HCT116 (cell line): ENCODE results near the gene TRDN. TPM values are rescaled to one million over a fixed set of nuclear protein-coding genes. Genes with fewer than 3 reads are reported as not detected.

Source experiments
- ATAC-seq: fragments of 200-7000 bp; cut with Tn5 transposase; 2 replicates; pipeline ENCODE4 v1.9.1; 2020; ENCODE audit warnings: mild to moderate bottlenecking, moderate library complexity
- BruUV-seq: library from RNA; stranded (reverse); fragments of 400-500 nt; replicated peaks from 2 replicates; lab custom pipeline; 2021; lab: Mats Ljungman, UMichigan
- CTCF ChIA-PET: fragments of 300-600 bp; sonication (Branson Sonifier 250); formaldehyde crosslinking; loops from one replicate; lab custom pipeline; 2021; ENCODE audit warnings: antibody characterized with exemption; lab: Charles Lee
- POLR2A ChIA-PET: fragments of 300-600, 350-600 bp; sonication (Branson Sonifier 250); formaldehyde crosslinking; loops from one replicate; lab custom pipeline; 2021; ENCODE audit warnings: antibody characterized with exemption; lab: Charles Lee
- RAD21 ChIA-PET, 2 experiments: fragments of 300-600 bp; sonication (Branson Sonifier 250); formaldehyde crosslinking; loops; one replicate each; lab custom pipeline; 2023; ENCODE audit warnings: low total read pairs in 2 of 2; ENCODE audit not compliant: uncharacterized antibody in 2 of 2, unreplicated experiment in 2 of 2, low non-redundant PET in 1 of 2; lab: Charles Lee
- DNase-seq: peaks from one replicate; pipeline ENCODE4 v3.0.0-alpha.2; 2010; ENCODE audit warnings: low read depth, low spot score
- H2AFZ ChIP-seq: fragments of 200-600 bp; shearing (Covaris generic), sonication (generic); 2 replicates; pipeline ENCODE4 v1.6.1; 2017; ENCODE audit warnings: low read depth, mixed run types, mixed read lengths, antibody characterized with exemption, low read length; ENCODE audit not compliant: poor library complexity, severe bottlenecking
- H3K27ac ChIP-seq: 2 replicates; pipeline ENCODE4 v1.5.1; 2012; ENCODE audit warnings: low read depth, low read length
- H3K27me3 ChIP-seq: fragments of 200-600 bp; sonication (generic); 2 replicates; pipeline ENCODE4 v1.6.1; 2016; ENCODE audit warnings: mixed run types, low read length, mixed read lengths; ENCODE audit not compliant: insufficient read depth
- H3K36me3 ChIP-seq, 2 experiments: fragments of 200-500 bp in 1 of 2; fragments of 200-600 bp in 1 of 2; sonication (Bioruptor generic) in 1 of 2; sonication (generic) in 1 of 2; 2 replicates each; pipeline versions ENCODE4 v1.5.1 to v1.6.1; 2014 to 2016; ENCODE audit warnings: low read length in 2 of 2, inconsistent platforms in 1 of 2, mixed read lengths in 1 of 2, mixed run types in 1 of 2; ENCODE audit not compliant: insufficient read depth in 2 of 2, control insufficient read depth in 1 of 2
- H3K4me1 ChIP-seq, 2 experiments: fragments of 200-600 bp in 1 of 2; sonication (generic) in 1 of 2; 2 replicates each; pipeline versions ENCODE4 v1.5.1 to v1.6.1; 2012 to 2017; ENCODE audit warnings: low read length in 2 of 2, inconsistent platforms in 1 of 2, mild to moderate bottlenecking in 1 of 2, mixed read lengths in 1 of 2, mixed run types in 1 of 2, moderate library complexity in 1 of 2; ENCODE audit not compliant: insufficient read depth in 2 of 2, control insufficient read depth in 1 of 2
- H3K4me2 ChIP-seq: fragments of 200-600 bp; sonication (generic); 2 replicates; pipeline ENCODE4 v1.6.1; 2017; ENCODE audit warnings: mixed run types, low read length, mixed read lengths
- H3K4me3 ChIP-seq, 2 experiments: fragments of 200-600 bp in 1 of 2; sonication (generic) in 1 of 2; replicated peaks in 1 of 2; 2 replicates each; pipeline ENCODE4 v1.5.1; 2011 to 2016; ENCODE audit warnings: low read length in 2 of 2, control low read depth in 1 of 2, low read depth in 1 of 2, mild to moderate bottlenecking in 1 of 2, mixed read lengths in 1 of 2, mixed run types in 1 of 2
- H3K79me2 ChIP-seq: fragments of 200-600 bp; sonication (generic); 2 replicates; pipeline ENCODE4 v1.6.1; 2017; ENCODE audit warnings: mild to moderate bottlenecking, mixed run types, low read length, moderate library complexity, mixed read lengths; ENCODE audit not compliant: insufficient read depth
- H3K9ac ChIP-seq: fragments of 200-600 bp; sonication (generic); 2 replicates; pipeline ENCODE4 v1.6.1; 2016; ENCODE audit warnings: low read length, mixed read lengths
- H3K9me2 ChIP-seq: fragments of 200-600 bp; sonication (generic), shearing (Covaris generic); 2 replicates; pipeline ENCODE4 v1.6.1; 2017; ENCODE audit warnings: mixed run types, mild to moderate bottlenecking, moderate library complexity; ENCODE audit not compliant: insufficient read depth
- H3K9me3 ChIP-seq, 2 experiments: fragments of 200-500 bp in 1 of 2; fragments of 200-600 bp in 1 of 2; sonication (Bioruptor generic) in 1 of 2; sonication (generic) in 1 of 2; 2 replicates each; pipeline ENCODE4 v1.6.1; 2014 to 2017; ENCODE audit warnings: low read length in 2 of 2, mixed read lengths in 2 of 2, inconsistent platforms in 1 of 2, low read depth in 1 of 2, mild to moderate bottlenecking in 1 of 2, mixed run types in 1 of 2, moderate library complexity in 1 of 2; ENCODE audit not compliant: control insufficient read depth in 1 of 2, insufficient read depth in 1 of 2
- H4K20me1 ChIP-seq: fragments of 200-600 bp; sonication (generic), shearing (Covaris generic); 2 replicates; pipeline ENCODE4 v1.6.1; 2017; ENCODE audit warnings: mixed run types, mild to moderate bottlenecking, moderate library complexity; ENCODE audit not compliant: insufficient read depth
- ATF3 ChIP-seq: IDR thresholded peaks from 2 replicates; pipeline ENCODE4 v1.6.1; 2012
- CBX3 ChIP-seq: IDR thresholded peaks from 2 replicates; pipeline ENCODE4 v1.6.1; 2012; ENCODE audit warnings: low read depth
- CEBPB ChIP-seq: IDR thresholded peaks from 2 replicates; pipeline ENCODE4 v1.6.1; 2012; ENCODE audit warnings: low read depth
- CTCF ChIP-seq, 3 experiments: fragments of 200-600 bp in 1 of 3; sonication (generic) in 1 of 3; IDR thresholded peaks in 2 of 3; conservative IDR thresholded peaks in 1 of 3; 2 replicates each; pipeline ENCODE4 v1.5.1; 2012 to 2017; ENCODE audit warnings: low read depth in 2 of 3, low read length in 2 of 3, antibody characterized with exemption in 1 of 3, borderline replicate concordance in 1 of 3, control low read depth in 1 of 3, mild to moderate bottlenecking in 1 of 3, mixed read lengths in 1 of 3, mixed run types in 1 of 3, moderate library complexity in 1 of 3; ENCODE audit not compliant: insufficient read depth in 1 of 3
- EGR1 ChIP-seq: IDR thresholded peaks from 2 replicates; pipeline ENCODE4 v1.6.1; 2012; ENCODE audit warnings: low read depth
- ELF1 ChIP-seq: IDR thresholded peaks from 2 replicates; pipeline ENCODE4 v1.6.1; 2012; ENCODE audit warnings: low read depth, borderline replicate concordance
- EZH2phosphoT487 ChIP-seq: fragments of 200-600 bp; IDR thresholded peaks from 2 replicates; pipeline ENCODE4 v1.6.1; 2018; ENCODE audit warnings: antibody characterized with exemption, borderline replicate concordance
- FOSL1 ChIP-seq: IDR thresholded peaks from 2 replicates; pipeline ENCODE4 v1.6.1; 2012; ENCODE audit warnings: low read depth
- MAX ChIP-seq: IDR thresholded peaks from 2 replicates; pipeline ENCODE4 v1.6.1; 2012
- POLR2AphosphoS5 ChIP-seq: IDR thresholded peaks from 2 replicates; pipeline ENCODE4 v1.6.1; 2011; ENCODE audit warnings: mild to moderate bottlenecking, low read depth, low read length, moderate library complexity
- RAD21 ChIP-seq: IDR thresholded peaks from 2 replicates; pipeline ENCODE4 v1.6.1; 2012; ENCODE audit warnings: low read depth, mild to moderate bottlenecking
- REST ChIP-seq: IDR thresholded peaks from 2 replicates; pipeline ENCODE4 v1.6.1; 2012; ENCODE audit warnings: low read depth
- SIN3A ChIP-seq: IDR thresholded peaks from 2 replicates; pipeline ENCODE4 v1.6.1; 2012; ENCODE audit warnings: low read depth
- SP1 ChIP-seq: IDR thresholded peaks from 2 replicates; pipeline ENCODE4 v1.6.1; 2012; ENCODE audit warnings: low read depth
- SRF ChIP-seq: IDR thresholded peaks from 2 replicates; pipeline ENCODE4 v1.6.1; 2012; ENCODE audit warnings: low read depth
- TCF7L2 ChIP-seq: IDR thresholded peaks from 2 replicates; pipeline ENCODE4 v1.7.0; 2011; ENCODE audit warnings: borderline replicate concordance, inconsistent platforms; ENCODE audit not compliant: insufficient read depth, insufficient read length; ENCODE audit errors: extremely low read depth
- YY1 ChIP-seq: IDR thresholded peaks from 2 replicates; pipeline ENCODE4 v1.6.1; 2011; ENCODE audit warnings: low read length, low read depth, moderate library complexity, mild to moderate bottlenecking; ENCODE audit not compliant: insufficient replicate concordance; ENCODE audit errors: extremely low read depth
- ZBTB33 ChIP-seq: IDR thresholded peaks from 2 replicates; pipeline ENCODE4 v1.6.1; 2011; ENCODE audit warnings: mild to moderate bottlenecking, low read length, moderate library complexity; ENCODE audit not compliant: insufficient replicate concordance; ENCODE audit errors: extremely low read depth
- ZFX ChIP-seq: fragments of 450-650 bp; IDR thresholded peaks from 2 replicates; pipeline ENCODE4 v1.6.1; 2017
- ZNF274 ChIP-seq: fragments of 200-500 bp; sonication (Bioruptor generic); IDR thresholded peaks from 2 replicates; pipeline ENCODE4 v1.6.1; 2014; ENCODE audit warnings: mild to moderate bottlenecking, low read depth, low read length, inconsistent platforms
- intact Hi-C: fragments of 100-400 bp; cut with micrococcal nuclease; formaldehyde crosslinking; loops from 2 replicates; pipeline ENCODE4 v1.10.0; 2022
- total RNA-seq: library from RNA; stranded (reverse); gene quantifications from one replicate; pipeline ENCODE4 v1.2.1, GENCODE V29; 2021; ENCODE audit not compliant: unreplicated experiment

Gene TRDN
- total RNA-seq, 1 experiment from 2014 or later, result not detected

- Histone ChIP-seq H3K36me3 (no peaks in the 10 kb centered on the region), H3K9me3 (no peaks in the 10 kb centered on the region), H3K9ac (no peak overlapping the region), H3K4me1 (no peaks in the 10 kb centered on the region), H3K27me3 (0 out of 2 replicates have a peak, but pooled peaks cover under 1% of the 10 kb centered on the region), H3K27ac (no peak overlapping the region), H4K20me1 (no peaks in the 10 kb centered on the region), H3K79me2 (no peaks in the 10 kb centered on the region), H3K9me2 (no peaks in the 10 kb centered on the region), H3K4me2 (no peak overlapping the region), H2AFZ (no peak overlapping the region), H3K4me3 (no peak overlapping the region)
- no peak for DNase-seq
- CTCF ChIA-PET, result no interaction called here
- POLR2A ChIA-PET, result no interaction called here
- intact Hi-C loops, result no loop called here
- TF ChIP-seq ELF1 (no peak), YY1 (no peak), ATF3 (no peak), MAX (no peak), CTCF (IDR thresholded peaks at IDR 0.05 in 2 of 3, conservative IDR thresholded peaks at IDR 0.05 in 1 of 3; ENCODE audit: borderline replicate concordance in 1 of 3, insufficient read depth in 1 of 3, low read depth in 2 of 3, low read length in 2 of 3) (no peak), SIN3A (no peak), ZBTB33 (no peak), EZH2phosphoT487 (no peak), FOSL1 (no peak), CBX3 (no peak), CEBPB (no peak), REST (no peak), ZFX (no peak), RAD21 (no peak), POLR2AphosphoS5 (no peak), SP1 (no peak), TCF7L2 (no peak), ZNF274 (no peak), EGR1 (no peak), SRF (no peak)
- RAD21 ChIA-PET, result no interaction called here
- no peak for ATAC-seq
- no TSS peak for BruUV-seq
These were observed 127.6 kb downstream of the TRDN start for GRCh38 chr6:123509112-123509511.
